Measurements from ENCODE around the gene CARD11.

Gene CARD11

DNA sequence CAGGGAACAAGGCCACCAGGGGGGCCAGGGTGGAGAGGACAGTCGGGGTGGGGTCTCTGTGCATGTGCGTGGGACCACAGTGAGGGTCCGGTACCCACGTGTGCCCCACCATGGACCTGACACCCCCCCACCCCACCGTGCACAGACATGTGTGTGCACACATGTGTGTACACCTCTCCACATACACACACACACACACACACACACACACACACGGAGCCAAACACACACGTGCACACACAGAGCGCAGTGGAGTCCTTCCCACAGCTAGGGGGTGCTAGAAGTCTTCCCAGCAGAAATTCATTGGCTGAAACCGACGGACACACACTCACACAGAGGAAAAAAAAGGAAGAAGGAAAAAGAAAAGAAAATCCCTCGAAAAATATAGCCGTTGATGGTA, 156.8 kb downstream of the CARD11 start:
- H3K4me3 ChIP-seq (ENCODE audit: low read length): no peak overlapping the region
- TF ChIP-seq, protein P1, sequence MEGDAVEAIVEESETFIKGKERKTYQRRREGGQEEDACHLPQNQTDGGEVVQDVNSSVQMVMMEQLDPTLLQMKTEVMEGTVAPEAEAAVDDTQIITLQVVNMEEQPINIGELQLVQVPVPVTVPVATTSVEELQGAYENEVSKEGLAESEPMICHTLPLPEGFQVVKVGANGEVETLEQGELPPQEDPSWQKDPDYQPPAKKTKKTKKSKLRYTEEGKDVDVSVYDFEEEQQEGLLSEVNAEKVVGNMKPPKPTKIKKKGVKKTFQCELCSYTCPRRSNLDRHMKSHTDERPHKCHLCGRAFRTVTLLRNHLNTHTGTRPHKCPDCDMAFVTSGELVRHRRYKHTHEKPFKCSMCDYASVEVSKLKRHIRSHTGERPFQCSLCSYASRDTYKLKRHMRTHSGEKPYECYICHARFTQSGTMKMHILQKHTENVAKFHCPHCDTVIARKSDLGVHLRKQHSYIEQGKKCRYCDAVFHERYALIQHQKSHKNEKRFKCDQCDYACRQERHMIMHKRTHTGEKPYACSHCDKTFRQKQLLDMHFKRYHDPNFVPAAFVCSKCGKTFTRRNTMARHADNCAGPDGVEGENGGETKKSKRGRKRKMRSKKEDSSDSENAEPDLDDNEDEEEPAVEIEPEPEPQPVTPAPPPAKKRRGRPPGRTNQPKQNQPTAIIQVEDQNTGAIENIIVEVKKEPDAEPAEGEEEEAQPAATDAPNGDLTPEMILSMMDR (conservative IDR thresholded peaks at IDR 0.05; ENCODE audit: low read depth, low read length): peak; percentile 98
- peak; percentile 75 for DNase-seq (ENCODE audit: low read depth)

DNA sequence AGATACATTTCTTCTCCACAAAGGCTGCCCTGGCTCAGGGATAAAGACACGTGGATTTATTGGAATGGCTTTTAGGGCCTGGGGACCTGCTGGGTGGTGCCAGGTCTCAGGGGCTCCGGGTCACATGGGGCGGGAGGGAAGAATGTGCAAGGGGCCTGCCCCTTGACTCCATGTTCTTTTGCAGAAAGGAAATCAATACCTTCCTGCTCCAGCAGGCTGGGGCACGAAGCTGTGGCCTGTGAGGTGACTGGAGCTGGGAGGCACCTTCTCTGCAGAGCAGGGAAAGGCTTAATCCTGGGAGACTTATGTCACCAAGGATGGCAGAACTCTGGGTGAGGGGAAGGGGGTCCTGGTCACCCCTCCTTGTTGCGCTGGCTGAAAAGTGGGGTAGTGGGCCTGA, 157.3 kb downstream of the CARD11 start:
- DNase-seq (ENCODE audit: low read depth): no peak
- H3K4me3 ChIP-seq (ENCODE audit: low read length): no peak overlapping the region
- TF ChIP-seq, protein P1 (conservative IDR thresholded peaks at IDR 0.05; ENCODE audit: low read depth, low read length): no peak

DNA sequence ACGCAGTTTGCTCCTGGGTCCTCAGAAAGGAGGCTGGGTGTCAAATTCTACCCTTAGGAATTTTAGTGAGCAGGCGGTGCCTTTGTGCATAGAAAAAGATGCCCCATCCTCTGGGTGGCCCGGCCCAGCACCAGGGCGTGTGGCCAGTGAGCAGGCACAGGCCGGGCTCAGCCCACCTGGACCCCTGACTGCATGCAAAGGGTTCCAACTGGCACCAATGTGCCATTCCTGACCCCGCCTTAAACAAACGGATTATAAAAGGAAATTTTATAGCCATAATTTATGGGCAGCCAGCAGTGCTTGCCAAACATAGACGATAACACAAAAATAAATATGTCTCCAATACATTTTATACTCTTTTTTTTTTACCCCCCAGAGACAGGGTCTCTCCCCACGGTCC, 159.5 kb downstream of the CARD11 start:
- H3K4me3 ChIP-seq (ENCODE audit: low read length): no peak overlapping the region
- TF ChIP-seq, protein P1 (conservative IDR thresholded peaks at IDR 0.05; ENCODE audit: low read depth, low read length): no peak
- no peak for DNase-seq (ENCODE audit: low read depth)

DNA sequence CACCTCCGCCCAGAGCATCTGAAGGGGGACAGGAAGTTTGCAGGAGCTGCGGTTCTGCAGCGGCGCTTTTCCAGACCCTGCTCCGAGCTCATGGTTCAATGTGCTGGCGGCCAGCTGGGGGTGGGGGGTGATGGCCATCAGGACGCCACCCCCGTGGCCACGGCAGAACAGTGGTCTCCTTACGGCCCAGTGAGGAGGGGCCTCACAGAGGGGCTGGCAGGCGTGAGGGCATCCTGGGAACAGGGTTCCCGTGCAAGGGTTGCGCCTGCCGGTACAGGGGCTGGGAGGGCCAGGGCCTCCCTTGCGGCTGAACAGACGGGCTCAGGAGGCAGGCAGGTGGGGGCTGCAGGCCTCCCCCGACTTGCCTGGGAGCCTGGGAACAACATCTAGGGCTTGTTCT, 160.6 kb downstream of the CARD11 start:
- no peak for DNase-seq (ENCODE audit: low read depth)
- H3K4me3 ChIP-seq (ENCODE audit: low read length): no peak overlapping the region
- TF ChIP-seq, protein P1 (conservative IDR thresholded peaks at IDR 0.05; ENCODE audit: low read depth, low read length): no peak

DNA sequence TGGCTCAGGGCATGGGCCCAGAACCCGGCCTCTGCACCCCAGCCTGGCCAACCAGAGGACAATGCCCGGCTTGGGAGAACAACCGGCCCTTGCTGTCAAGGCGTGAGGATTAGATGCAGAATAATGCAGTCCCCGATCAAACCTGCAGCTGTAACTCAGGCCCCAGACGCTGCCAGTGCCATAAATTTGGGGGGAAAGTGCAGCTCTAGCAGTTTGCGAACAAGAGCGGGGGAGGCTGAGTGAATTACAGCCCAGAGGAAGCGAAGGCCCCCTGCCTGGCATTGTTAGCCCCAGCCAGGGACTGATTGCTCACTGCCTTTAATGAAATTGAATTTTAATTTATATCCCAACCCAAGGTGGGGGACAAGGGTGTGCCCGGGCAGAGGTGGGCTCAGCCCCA, 161.6 kb downstream of the CARD11 start:
- TF ChIP-seq, protein P1 (conservative IDR thresholded peaks at IDR 0.05; ENCODE audit: low read depth, low read length): no peak
- no peak overlapping the region for H3K4me3 ChIP-seq (ENCODE audit: low read length)

DNA sequence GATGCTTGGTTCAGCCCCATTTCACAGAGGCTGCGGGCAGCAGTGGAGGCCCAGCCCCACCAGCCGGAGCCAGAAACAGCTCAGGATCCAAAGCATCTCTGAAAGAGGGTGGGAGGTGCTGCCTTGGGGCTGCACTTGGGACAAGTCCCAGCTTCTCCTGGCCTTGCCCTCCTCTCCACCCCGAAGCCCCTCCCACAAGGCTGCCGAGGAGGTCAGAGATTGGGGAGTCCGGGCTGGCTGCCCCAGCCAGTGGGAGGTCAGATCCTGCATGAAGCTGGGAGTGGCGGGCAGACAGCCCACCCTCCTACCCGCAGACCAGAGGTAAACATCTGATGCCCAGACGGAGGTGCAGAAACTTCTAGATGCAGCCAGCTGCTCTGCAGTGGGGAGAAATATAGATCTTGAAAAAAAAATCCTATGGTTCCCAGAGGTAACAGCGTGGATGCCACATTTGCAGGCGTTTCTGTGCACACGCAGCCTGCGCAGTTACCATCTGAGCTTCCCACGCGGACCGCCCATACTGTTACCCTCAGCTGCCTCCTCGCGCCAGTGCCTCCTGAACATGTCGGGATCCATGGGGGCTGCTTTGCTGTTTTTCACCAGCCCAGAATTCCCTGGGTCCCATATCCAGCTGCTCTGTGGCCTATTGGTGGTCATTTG, 162.7 kb downstream of the CARD11 start:
- TF ChIP-seq, protein P1 (conservative IDR thresholded peaks at IDR 0.05; ENCODE audit: low read depth, low read length): no peak

More for the DNA sequence above, 161.6 kb downstream of the CARD11 start:
- DNase-seq (ENCODE audit: low read depth): no peak

DNA sequence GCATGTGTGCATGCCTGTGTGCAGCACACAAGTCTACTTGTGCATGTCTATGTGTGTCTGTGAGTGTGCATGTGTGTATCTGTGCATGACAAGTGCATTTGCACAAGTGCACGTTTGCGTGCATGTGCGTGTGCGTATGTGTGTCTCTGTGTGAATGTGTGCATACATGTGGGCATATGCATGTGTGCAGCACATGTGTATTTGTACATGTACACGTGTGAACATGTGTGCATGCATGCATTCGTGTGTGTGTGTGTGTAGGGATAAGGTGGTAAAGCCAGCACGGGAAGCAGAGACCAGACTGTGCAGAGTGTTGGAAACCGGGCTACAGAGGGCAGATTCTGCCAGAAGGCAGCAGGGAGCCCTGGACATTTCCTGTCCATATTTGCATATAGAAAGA, 163.6 kb downstream of the CARD11 start:
- no peak overlapping the region for H3K4me3 ChIP-seq (ENCODE audit: low read length)
- TF ChIP-seq, protein P1 (conservative IDR thresholded peaks at IDR 0.05; ENCODE audit: low read depth, low read length): no peak
- no peak for DNase-seq (ENCODE audit: low read depth)

More for the DNA sequence above, 162.7 kb downstream of the CARD11 start:
- H3K4me3 ChIP-seq (ENCODE audit: low read length): no peak overlapping the region
- DNase-seq (ENCODE audit: low read depth): no peak
